Stomach (tissue), 4 donors: ENCODE data around the gene TRIM14.

Experiments used
- EP300 ChIP-seq: sonication (generic); formaldehyde crosslinking; IDR thresholded peaks from one replicate; pipeline ENCODE4 v1.6.1; 2017; ENCODE audit warnings: antibody characterized with exemption
- TF ChIP-seq, protein P1 (sequence below), 7 experiments: fragments of 450-650 bp in 4 of 7; fragments of 200-600 bp in 3 of 7; sonication (generic) in 3 of 7; IDR thresholded peaks; one replicate each; pipeline ENCODE4 v1.5.1; 2016 to 2019; ENCODE audit warnings: antibody characterized with exemption in 7 of 7, control low read depth in 2 of 7, mild to moderate bottlenecking in 1 of 7

DNA sequence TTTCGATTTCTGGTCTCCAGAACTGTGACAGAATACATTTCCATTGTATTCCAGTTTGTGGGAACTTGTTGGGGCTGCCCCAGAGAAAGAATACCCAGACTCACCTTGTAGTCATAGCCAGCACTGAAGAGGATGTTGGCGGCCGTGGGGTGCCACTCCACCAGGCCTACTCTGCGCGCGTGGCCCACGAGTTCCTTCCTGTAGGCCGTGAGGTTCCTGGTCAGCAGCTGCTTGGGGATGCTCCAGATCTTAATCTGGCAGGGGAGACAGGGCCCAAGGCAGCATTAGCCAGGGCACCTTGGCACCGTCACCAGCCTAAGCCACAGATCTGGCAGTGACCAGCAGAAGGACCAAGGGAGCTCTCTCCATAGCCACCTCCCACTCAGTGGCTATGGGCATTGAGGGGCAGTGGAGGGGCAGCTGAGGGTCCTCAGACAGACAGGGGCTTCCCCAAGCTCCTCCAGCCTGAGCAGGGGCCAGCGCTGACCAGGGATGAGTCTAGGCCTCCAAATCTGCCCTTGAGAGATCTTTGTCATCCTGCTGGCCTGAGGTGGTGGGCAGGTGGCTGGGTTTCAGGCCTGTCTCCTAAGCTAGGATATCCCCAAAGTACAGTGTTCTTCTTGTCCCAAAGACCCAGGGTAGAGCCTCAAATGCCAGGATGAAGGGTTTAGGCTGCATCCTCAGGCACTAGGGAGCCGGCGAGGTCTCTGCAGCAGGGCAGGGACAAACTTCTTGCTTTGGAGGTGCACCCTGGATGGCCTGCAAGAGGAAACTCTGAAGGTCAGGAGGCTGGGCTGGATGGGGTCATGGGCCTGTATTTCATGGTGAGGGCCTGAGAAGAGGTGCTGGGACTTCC, 15.9 kb upstream of the TRIM14 start:
- TF ChIP-seq, protein P1, sequence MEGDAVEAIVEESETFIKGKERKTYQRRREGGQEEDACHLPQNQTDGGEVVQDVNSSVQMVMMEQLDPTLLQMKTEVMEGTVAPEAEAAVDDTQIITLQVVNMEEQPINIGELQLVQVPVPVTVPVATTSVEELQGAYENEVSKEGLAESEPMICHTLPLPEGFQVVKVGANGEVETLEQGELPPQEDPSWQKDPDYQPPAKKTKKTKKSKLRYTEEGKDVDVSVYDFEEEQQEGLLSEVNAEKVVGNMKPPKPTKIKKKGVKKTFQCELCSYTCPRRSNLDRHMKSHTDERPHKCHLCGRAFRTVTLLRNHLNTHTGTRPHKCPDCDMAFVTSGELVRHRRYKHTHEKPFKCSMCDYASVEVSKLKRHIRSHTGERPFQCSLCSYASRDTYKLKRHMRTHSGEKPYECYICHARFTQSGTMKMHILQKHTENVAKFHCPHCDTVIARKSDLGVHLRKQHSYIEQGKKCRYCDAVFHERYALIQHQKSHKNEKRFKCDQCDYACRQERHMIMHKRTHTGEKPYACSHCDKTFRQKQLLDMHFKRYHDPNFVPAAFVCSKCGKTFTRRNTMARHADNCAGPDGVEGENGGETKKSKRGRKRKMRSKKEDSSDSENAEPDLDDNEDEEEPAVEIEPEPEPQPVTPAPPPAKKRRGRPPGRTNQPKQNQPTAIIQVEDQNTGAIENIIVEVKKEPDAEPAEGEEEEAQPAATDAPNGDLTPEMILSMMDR (IDR thresholded peaks at IDR 0.05) = no peak
- no peak for TF ChIP-seq EP300
